Panc1 (cell line): ENCODE results near the gene ACADL. TPM values are rescaled to one million over a fixed set of nuclear protein-coding genes. Genes with fewer than 3 reads are reported as not detected.

Source experiments
- ATAC-seq: fragments of 200-7000 bp; cut with Tn5 transposase; 2 replicates; pipeline ENCODE4 v1.9.1; 2020; ENCODE audit warnings: mild to moderate bottlenecking, moderate library complexity
- BruUV-seq: library from RNA; stranded (reverse); fragments of 400-500 nt; replicated peaks from 2 replicates; lab custom pipeline; 2021; lab: Mats Ljungman, UMichigan
- CTCF ChIA-PET: fragments of 300-600 bp; sonication (Branson Sonifier 250); formaldehyde crosslinking; loops from one replicate; lab custom pipeline; 2022; ENCODE audit warnings: antibody characterized with exemption; lab: Charles Lee
- POLR2A ChIA-PET: fragments of 300-600 bp; sonication (Branson Sonifier 250); formaldehyde crosslinking; loops from one replicate; lab custom pipeline; 2022; ENCODE audit warnings: antibody characterized with exemption; lab: Charles Lee
- DNase-seq: peaks from one replicate; pipeline ENCODE4 v3.0.0-alpha.2; 2010; ENCODE audit warnings: low read depth, low spot score
- H3K27ac ChIP-seq: 2 replicates; pipeline ENCODE4 v1.5.1; 2011; ENCODE audit warnings: mild to moderate bottlenecking, low read length, inconsistent platforms
- H3K27me3 ChIP-seq: fragments of 200-500 bp; sonication (Bioruptor generic); 2 replicates; pipeline ENCODE4 v1.6.0; 2014; ENCODE audit warnings: low read length, inconsistent platforms; ENCODE audit not compliant: control insufficient read depth, insufficient read depth
- H3K36me3 ChIP-seq: fragments of 200-500 bp; sonication (Bioruptor generic); 2 replicates; pipeline ENCODE4 v1.5.1; 2014; ENCODE audit warnings: inconsistent platforms, mild to moderate bottlenecking, low read length, moderate library complexity; ENCODE audit not compliant: control insufficient read depth, insufficient read depth
- H3K4me1 ChIP-seq: 2 replicates; pipeline ENCODE4 v1.5.1; 2011; ENCODE audit warnings: inconsistent platforms, mild to moderate bottlenecking, low read length, moderate library complexity; ENCODE audit not compliant: control insufficient read depth, insufficient read depth
- H3K4me3 ChIP-seq, 2 experiments: 2 replicates each; pipeline ENCODE4 v1.5.1; 2011 to 2012; ENCODE audit warnings: low read depth in 2 of 2, low read length in 2 of 2, mild to moderate bottlenecking in 2 of 2, inconsistent platforms in 1 of 2, moderate library complexity in 1 of 2
- H3K9me3 ChIP-seq: fragments of 200-500 bp; sonication (Bioruptor generic); 2 replicates; pipeline ENCODE4 v1.5.1; 2014; ENCODE audit warnings: low read depth, mild to moderate bottlenecking, inconsistent platforms, low read length, moderate library complexity; ENCODE audit not compliant: control insufficient read depth, insufficient read depth
- POLR2AphosphoS5 ChIP-seq: IDR thresholded peaks from 2 replicates; pipeline ENCODE4 v1.6.1; 2012; ENCODE audit warnings: mild to moderate bottlenecking, low read depth, low read length, moderate library complexity
- SIN3A ChIP-seq: IDR thresholded peaks from 2 replicates; pipeline ENCODE4 v1.6.1; 2012; ENCODE audit warnings: low read depth, mild to moderate bottlenecking, low read length, moderate library complexity, borderline replicate concordance; ENCODE audit not compliant: insufficient read depth
- TCF7L2 ChIP-seq: IDR thresholded peaks from 2 replicates; pipeline ENCODE4 v1.6.1; 2011; ENCODE audit warnings: mild to moderate bottlenecking, low read depth, low read length, inconsistent platforms
- in situ Hi-C: cut with HindIII; loops from 2 replicates; pipeline ENCODE4 v1.10.0; 2016; ENCODE audit warnings: low sequenced_read_pairs, low pct_unique_long_range_greater_than_20kb
- intact Hi-C: fragments of 100-400 bp; cut with micrococcal nuclease; formaldehyde crosslinking; loops from one replicate; pipeline ENCODE4 v1.10.0; 2022; ENCODE audit not compliant: unreplicated experiment
- total RNA-seq: library from RNA; stranded (reverse); gene quantifications from one replicate; pipeline ENCODE4 v1.2.1, GENCODE V29; 2021; ENCODE audit not compliant: unreplicated experiment
- TF ChIP-seq, protein P1 (sequence below), 2 experiments: IDR thresholded peaks; 2 replicates each; pipeline ENCODE4 v1.6.1; 2011 to 2012; ENCODE audit warnings: low read depth in 2 of 2, control low read depth in 1 of 2, low read length in 1 of 2, mild to moderate bottlenecking in 1 of 2, moderate library complexity in 1 of 2; ENCODE audit not compliant: insufficient read depth in 1 of 2
- TF ChIP-seq, protein P2 (sequence below): fragments of 450-650 bp; IDR thresholded peaks from 2 replicates; pipeline ENCODE4 v1.5.1; 2017; ENCODE audit warnings: mild to moderate bottlenecking

ACADL gene
- total RNA-seq, 1 experiment from 2014 or later, result not detected

DNA sequence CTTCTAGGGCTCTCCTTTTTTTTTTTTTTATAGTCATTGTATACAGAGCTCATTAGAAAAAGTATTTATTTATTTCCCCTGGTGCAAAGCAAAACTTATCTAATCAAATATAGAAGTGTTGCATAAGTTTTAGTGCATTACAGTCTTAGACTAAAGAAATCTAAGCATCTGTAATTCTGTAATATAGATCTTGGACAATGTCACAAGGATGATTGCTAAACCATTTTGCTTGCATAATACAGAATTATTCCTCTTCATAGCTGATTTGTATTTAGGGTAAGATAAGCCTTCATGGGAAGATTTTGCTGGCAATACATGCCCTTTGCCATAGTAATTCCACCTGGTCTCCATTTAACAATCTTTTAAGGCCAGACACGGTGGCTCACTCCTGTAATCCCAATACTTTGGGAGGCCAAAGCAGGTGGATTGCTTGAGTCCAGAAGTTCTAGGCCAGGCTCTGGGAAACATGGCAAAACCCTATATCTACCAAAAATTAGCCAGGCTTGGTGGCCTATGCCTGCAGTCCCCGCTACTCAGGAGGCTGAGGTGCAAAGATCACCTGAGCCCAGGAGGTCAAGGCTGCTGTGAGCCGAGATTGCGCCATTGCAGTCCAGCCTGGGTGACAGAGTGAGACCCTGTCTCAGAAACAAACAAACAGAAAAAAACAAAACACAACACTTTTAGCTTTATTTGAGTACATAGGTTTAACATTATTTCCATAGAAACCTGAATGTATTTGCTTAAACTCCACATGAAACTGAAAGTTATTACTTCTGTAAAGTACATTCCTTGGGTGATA, 2.2 kb upstream of the ACADL start:
- CTCF ChIA-PET, result interaction anchor here (0.6 kb wide), 1 partner anchor 14 kb away, joined by 3 read pairs; no protein-coding TSS in a partner anchor
- DNase-seq (no peak), ATAC-seq (no peak)
- intact Hi-C loops (no loop called here), in situ Hi-C loops (no loop called here)
- no peak for TF ChIP-seq TCF7L2
- TF ChIP-seq, protein P1, sequence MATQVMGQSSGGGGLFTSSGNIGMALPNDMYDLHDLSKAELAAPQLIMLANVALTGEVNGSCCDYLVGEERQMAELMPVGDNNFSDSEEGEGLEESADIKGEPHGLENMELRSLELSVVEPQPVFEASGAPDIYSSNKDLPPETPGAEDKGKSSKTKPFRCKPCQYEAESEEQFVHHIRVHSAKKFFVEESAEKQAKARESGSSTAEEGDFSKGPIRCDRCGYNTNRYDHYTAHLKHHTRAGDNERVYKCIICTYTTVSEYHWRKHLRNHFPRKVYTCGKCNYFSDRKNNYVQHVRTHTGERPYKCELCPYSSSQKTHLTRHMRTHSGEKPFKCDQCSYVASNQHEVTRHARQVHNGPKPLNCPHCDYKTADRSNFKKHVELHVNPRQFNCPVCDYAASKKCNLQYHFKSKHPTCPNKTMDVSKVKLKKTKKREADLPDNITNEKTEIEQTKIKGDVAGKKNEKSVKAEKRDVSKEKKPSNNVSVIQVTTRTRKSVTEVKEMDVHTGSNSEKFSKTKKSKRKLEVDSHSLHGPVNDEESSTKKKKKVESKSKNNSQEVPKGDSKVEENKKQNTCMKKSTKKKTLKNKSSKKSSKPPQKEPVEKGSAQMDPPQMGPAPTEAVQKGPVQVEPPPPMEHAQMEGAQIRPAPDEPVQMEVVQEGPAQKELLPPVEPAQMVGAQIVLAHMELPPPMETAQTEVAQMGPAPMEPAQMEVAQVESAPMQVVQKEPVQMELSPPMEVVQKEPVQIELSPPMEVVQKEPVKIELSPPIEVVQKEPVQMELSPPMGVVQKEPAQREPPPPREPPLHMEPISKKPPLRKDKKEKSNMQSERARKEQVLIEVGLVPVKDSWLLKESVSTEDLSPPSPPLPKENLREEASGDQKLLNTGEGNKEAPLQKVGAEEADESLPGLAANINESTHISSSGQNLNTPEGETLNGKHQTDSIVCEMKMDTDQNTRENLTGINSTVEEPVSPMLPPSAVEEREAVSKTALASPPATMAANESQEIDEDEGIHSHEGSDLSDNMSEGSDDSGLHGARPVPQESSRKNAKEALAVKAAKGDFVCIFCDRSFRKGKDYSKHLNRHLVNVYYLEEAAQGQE (IDR thresholded peaks at IDR 0.05; ENCODE audit: insufficient read depth in 1 of 2, low read depth in 2 of 2, low read length in 1 of 2), result no peak
- no peak for TF ChIP-seq SIN3A
- TF ChIP-seq, protein P2, sequence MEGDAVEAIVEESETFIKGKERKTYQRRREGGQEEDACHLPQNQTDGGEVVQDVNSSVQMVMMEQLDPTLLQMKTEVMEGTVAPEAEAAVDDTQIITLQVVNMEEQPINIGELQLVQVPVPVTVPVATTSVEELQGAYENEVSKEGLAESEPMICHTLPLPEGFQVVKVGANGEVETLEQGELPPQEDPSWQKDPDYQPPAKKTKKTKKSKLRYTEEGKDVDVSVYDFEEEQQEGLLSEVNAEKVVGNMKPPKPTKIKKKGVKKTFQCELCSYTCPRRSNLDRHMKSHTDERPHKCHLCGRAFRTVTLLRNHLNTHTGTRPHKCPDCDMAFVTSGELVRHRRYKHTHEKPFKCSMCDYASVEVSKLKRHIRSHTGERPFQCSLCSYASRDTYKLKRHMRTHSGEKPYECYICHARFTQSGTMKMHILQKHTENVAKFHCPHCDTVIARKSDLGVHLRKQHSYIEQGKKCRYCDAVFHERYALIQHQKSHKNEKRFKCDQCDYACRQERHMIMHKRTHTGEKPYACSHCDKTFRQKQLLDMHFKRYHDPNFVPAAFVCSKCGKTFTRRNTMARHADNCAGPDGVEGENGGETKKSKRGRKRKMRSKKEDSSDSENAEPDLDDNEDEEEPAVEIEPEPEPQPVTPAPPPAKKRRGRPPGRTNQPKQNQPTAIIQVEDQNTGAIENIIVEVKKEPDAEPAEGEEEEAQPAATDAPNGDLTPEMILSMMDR, result no peak
- no peak for TF ChIP-seq POLR2AphosphoS5
- Histone ChIP-seq H3K4me1 (no peaks in the 10 kb centered on the region), H3K9me3 (no peaks in the 10 kb centered on the region), H3K27ac (no peak overlapping the region), H3K4me3 (no peak overlapping the region), H3K27me3 (peaks cover 33% of the 10 kb centered on the region), H3K36me3 (no peaks in the 10 kb centered on the region)
- BruUV-seq, result no TSS peak
- POLR2A ChIA-PET, result interaction anchor here (0.6 kb wide), 1 partner anchor 551 kb away, joined by 4 read pairs; no protein-coding TSS in a partner anchor

DNA sequence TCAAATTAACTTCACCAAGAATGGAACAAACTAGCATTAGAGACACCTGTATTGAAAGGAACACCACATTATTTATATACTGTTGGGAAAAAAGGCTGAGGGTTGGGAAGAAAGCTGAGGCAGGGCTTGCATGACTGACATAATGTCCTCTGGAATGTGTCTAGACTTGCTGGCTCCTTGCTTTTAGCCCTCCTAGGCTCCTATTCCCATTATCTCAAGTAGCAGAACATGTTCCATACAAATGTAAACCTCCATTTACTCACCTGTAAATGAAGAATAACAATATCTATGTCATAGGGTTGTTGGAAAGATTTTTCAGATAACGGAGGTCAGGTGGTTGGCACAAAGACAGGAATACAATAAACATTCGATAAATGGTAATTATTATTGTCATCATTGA, 976 bp upstream of the ACADL start:
- Histone ChIP-seq H3K27ac (no peak overlapping the region), H3K4me1 (no peaks in the 10 kb centered on the region), H3K27me3 (peaks cover 34% of the 10 kb centered on the region), H3K9me3 (no peaks in the 10 kb centered on the region), H3K36me3 (no peaks in the 10 kb centered on the region), H3K4me3 (no peak overlapping the region)
- intact Hi-C loops, result no loop called here
- in situ Hi-C loops, result no loop called here
- ATAC-seq (no peak), DNase-seq (no peak)
- CTCF ChIA-PET, result no interaction called here
- BruUV-seq, result no TSS peak
- TF ChIP-seq SIN3A (no peak), POLR2AphosphoS5 (no peak), TCF7L2 (no peak)
- TF ChIP-seq, protein P2, result no peak
- TF ChIP-seq, protein P1 (IDR thresholded peaks at IDR 0.05; ENCODE audit: insufficient read depth in 1 of 2, low read depth in 2 of 2, low read length in 1 of 2), result no peak
- POLR2A ChIA-PET, result no interaction called here
